NCI-H345 treated with DMSO at 0.1 percent for 48 hours (cell line): ENCODE data around the gene NKIRAS2.

Experiments used
- DNase-seq: peaks from one replicate; lab custom pipeline; 2025; ENCODE audit not compliant: unreplicated experiment; lab: John Stamatoyannopoulos, UW

Gene NKIRAS2

DNA sequence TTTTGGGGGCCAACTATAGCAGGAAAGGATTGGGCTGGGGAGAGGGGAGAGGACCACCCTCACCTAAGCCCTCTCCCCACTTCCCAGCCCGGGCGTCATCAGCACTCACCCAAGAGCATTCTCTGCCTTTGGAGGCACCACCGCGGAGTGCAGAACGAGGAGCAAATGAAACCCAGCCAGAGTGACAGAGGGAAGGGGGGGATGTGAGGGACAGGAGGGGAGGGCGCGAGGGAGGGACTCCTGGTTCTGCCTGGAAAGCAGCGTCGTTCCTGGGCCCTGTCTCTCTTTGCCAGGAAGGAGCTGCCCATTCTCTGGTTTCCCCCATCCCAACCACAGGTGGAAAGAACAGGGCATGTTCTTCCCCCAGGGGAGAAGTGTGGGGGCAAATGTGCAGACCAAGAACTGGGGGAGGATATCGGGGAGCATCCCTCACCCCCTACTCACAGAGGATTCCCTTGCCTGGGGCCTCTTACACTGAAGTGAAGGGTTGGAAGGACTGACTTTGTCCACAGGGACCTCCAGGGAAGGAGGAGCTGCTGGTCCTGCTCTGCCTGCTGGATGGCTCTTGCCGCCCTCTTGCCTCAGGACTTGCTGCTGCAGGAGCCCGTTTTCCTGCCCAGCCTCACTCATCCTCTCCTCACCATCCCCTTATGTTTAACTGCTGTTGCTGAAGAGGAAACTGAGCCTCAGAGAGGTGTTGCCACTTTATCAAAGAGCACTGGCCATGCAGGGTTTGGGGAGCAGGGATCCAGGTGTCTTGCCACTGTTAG is 34.0 kb downstream of the NKIRAS2 start:
- no peak for DNase-seq

DNA sequence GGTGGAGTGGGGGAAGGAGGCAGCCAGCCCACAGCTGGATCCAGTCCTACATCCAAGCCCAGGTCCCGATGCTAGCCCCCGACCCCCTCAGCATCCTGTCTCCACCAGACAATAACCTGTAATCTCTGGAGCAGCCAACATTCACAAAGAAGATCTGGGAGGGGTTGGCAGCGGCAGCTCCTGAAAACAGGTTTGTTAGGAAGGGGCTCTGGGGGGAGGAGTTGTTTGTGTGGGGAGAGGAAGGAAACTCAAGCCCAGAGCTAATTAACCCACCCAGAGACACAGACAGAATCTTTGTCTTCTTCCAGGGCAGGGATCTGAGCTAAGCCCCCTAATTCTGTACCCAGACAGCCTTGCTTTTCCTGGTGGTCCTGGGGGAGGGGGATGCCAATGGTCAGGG is 35.1 kb downstream of the NKIRAS2 start:
- DNase-seq: no peak

DNA sequence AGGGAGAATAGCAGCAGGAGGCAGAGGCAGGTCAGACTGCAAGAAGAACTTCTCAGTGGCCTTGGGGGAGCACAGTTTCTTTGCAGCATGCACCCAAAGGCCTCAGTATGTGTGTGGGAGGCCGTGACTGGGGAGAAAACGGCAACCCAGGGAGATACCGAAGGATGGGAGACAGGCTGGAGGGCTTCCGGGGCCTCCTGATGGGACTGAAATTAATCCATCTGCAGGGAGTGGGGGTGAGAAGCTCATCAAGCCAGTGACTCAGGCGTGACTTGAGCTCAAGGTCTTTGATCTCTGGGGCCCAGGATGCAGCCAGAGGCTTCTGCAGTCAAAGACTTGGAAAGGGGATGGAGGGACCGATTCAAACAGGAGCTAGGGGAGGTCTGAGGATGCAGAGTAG is 35.6 kb downstream of the NKIRAS2 start:
- no peak for DNase-seq

DNA sequence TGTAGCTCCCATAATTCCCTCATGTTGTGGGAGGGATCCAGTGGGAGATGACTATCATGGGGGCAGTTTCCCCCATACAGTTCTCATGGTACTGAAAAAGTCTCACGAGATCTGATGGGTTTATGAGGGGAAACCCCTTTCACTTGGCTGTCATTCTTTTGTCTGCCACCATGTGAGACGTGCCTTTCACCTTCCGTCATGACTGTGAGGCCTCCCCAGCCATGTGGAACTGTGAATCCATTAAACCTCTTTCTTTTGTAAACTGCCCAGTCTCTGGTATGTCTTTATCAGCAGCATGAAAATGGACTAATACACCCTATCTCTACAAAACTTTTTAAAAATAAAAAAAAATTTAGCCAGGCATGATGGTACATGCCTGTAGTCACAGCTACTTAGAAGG is 36.7 kb downstream of the NKIRAS2 start:
- no peak for DNase-seq

DNA sequence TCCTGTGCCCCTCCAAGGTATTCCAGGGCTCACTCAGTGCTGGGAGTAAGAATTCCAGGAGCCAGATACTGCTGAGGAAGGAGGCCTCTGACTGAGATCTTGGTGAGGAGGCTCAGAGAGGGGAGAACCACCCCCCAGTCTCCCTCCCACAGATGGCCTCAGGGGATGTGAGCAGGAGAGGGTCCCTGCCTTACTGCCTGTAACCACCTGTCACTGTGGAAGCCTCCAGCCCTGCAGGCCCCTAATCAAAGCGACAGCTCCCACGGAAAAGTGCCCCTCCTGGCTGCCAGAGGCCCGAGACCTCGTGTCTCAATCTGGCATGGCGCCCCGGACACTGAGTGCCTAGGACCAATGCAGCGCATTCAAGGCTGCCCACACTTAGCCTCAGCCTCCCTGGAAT is 38.2 kb downstream of the NKIRAS2 start:
- DNase-seq: no peak

DNA sequence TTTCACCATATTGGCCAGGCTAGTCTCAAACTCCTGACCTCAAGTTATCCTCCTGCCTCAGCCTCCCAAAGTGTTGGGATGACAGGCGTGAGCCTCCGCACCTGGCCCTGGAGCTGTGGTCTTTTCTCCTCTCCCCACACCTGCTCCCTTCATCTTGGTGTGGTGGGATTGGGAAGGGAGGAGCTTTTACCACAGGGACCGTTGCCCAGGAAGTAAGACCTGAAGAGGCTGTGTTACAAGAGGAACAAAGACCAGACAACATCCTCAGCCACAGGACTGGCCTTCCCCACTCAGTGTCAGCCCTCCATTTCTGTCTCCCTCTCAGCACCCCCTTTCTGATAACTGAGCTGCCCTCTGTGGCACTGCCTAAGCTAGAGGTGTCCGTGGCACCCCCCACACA is 39.9 kb downstream of the NKIRAS2 start:
- DNase-seq: no peak

DNA sequence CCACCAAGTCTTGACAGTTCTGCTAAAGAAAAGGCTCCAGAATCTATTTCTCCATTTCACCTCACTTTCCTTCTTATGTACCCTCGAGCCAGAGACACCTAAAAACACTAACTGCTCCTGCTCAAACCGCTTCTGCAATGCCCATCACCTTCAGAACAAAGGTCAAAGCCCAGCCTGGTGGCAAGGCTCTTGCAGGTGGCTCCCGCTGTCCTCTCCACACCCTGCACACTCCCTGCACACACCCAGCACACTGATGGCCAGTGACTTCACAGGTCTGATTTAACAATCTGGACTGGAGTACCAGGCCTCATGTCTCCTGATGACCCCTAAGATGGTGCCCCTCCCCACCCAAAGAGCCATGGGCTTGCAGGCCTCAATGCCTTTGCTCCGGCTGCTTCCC is 40.3 kb downstream of the NKIRAS2 start:
- no peak for DNase-seq

DNA sequence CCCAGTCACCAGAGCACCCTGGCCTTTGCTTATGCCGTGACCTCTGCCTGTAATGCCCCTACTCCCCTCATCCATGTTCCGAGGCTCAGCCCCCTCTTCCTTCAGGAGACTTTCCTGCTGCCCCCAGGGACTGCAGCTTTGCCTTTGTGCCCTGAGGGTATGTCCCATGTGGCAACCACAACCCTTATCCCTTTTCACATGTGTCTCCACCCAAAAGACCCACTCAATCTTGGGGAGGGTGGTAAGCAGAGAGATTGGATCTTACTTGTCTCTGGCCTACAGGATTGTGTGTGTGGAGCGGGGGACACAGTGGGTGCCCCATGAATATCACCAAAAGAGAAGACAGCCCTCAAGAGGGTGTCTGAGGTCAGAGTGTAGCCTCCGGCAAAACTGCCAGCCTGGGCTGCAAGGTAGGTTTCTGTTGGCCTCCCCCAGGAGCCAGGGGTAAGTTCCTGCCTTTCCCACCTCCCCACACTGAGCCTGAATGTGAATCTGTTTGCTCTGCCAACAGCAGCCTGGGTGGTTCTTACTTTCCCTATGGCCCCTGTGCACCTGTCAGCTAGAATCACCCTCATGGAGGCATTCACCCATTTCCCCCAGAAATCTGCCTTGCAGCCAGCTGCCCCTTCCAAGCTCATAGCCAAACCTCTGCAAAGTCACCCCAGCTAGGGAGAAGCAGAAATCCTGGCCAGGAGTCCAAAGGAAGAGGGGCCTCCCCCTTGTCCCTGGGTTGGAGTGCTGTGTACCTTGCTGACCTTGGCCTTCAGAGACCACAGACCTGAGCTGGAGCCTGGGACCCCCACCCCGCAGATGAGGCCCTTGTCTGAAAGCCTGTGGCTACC is 42.0 kb downstream of the NKIRAS2 start:
- DNase-seq: no peak

DNA sequence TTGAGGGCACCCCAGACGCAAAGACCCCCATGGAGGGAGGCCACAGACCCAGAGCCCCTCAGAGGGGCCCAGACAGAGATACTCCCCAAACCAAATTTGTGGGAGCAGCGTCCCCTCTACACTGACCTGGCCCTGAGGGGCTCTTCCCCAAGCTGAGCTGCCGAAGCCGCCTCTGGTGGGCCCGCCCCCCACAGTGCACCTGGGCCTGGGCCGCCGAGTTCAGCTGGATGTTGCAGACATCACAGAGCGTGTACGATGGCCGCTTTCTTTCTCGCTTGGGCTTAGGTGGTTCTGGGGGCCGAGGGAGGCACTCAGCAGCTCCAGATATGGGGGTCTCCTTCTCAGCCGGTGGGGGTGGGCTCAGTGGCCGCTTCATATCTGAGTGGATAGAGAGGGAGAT is 42.8 kb downstream of the NKIRAS2 start:
- DNase-seq: no peak

DNA sequence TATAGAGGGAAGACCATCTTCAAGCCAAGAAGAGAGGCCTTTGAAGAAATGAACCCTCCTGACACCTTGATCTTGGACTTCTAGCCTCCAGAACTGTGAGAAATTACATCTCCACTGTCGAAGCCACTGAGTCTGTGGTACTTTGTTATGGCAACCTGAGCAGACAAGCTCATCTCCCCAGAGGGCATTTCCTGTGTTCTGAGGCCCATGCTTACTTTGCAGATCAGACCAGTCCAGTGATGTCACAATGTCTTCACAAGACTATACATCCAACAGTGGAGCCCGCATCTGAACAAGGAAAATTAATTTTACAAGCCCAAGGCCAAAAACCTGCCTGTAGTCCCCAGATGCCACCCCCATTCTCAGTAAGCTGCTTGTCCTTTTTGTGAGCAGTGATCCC is 45.3 kb downstream of the NKIRAS2 start:
- DNase-seq: no peak

DNA sequence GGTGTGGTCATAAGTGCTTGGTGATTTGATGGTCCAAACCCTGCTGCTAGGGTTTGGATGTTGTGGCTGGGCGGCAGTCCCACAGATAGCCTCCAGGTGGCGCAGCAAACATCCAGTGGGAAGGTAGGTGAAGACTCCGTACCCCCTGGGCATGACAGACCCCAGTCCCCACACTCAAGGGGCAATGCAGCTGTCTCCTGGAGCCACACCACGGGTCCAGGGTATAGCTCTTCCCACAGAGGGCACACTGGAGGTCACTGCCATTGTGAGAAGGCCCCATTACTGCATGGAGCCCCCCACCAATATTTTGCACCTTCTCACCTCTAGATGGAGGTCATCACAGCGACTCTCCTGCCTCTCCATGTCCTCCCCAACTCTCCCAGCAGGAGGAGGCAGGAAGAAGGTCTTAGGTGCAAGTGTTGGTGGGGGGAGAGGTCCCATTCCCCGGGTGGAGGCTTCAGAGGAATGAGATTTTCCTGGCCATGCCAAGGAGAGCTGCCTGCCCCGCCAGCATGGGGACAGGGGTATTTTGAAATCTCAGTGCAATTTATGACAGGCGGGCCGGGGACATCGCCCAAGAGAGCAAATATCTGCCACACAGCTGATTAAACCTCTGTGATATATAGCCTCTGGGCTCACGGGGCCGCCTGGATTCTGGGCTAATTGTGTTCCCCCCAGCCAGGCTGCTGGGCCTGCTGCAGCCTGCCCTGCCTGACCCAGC is 47.6 kb downstream of the NKIRAS2 start:
- DNase-seq: no peak

DNA sequence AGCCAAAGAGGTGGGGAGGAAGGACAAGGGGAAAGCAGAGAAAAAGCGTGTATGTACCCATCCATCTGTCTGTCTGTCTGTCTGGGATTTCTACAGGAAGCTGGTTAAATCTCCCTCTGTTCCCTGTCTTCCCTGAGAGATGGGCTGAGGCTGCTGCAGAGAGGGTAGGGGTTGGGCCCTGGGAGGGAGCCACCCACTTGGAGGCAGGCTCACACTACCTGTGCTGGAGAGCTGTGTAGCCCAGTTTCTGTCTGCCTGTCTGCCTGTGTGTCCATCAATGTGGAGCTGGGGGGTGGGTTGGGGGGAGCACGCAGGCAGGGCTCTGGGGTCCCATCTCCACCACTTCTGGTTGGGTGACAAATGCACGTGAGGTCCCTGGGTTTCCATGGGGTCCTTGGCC is 49.1 kb downstream of the NKIRAS2 start:
- DNase-seq: no peak

DNA sequence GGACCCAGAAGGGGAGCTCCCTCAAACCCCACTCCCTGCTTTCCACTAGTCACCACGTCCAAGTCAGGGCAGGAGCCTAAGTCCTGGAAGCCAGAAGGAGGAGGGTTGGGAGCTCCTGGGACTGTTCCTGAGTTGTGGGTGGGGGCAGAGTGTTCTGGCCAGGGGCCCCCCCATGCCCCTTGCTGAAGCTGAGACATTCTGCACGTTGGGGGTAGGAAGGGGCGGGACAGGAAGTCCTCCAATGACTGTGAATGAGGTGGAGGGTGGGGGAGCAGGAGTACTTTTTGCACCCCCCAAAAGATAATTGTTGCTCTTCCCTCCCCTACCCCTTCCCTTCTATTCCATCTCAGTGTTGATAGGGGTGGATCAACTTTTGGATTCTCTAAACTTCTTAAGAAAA is 51.9 kb downstream of the NKIRAS2 start:
- DNase-seq: no peak

DNA sequence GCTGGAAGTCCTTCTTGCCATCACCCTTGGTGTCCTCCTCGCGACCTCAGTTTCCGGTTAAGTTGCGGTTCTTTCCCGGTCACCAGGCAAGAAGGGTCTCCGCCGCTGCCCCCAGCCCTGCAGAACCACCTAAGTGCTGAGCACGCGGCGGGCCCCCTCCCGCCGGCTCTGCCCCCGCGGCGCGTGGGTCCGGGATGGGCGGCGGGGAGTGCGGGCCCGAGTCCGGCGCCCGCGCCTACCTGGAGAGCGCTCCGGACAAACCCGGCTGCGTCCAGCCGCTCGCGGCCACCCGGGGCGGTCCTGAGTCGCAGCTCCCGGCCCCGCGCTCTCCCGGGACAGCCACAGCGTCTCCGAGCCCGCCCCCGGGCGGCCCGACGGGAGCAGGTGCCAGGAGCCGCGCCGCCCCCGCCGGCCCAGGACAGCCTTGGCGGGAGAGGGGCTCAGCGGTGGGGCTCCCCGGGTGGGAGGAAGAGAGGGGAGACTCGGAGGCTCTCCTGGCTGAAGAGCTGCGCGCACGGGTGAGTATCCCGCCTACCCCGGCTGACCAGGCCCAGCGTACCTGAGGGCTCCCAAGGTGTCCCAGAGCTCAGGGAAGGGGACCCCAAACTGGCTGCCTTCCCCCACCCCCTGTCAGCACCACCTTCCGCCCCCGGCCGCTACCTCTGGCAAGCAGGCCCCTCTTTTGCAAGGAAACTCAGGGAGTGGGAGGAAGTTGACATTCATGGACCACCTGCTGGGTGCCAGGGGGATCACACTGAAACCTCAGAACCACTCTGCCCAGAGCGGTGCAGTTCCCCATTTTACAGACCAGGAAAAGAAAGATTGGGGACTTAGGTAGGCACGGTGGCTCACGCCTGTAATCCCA is 52.7 kb downstream of the NKIRAS2 start:
- DNase-seq: no peak
